Embryonic facial prominence (tissue), 1 donor: ENCODE data around the gene NEURL4.
"Not testable (repeated sequence)": the region's sequence is repeated elsewhere in the genome, so short reads cannot be mapped to it uniquely, and the experiment has no call there.

Experiments used
- DNase-seq: peaks from one replicate; pipeline ENCODE4 v3.0.0-alpha.2; 2016; ENCODE audit errors: extremely low spot score

NEURL4 gene

DNA sequence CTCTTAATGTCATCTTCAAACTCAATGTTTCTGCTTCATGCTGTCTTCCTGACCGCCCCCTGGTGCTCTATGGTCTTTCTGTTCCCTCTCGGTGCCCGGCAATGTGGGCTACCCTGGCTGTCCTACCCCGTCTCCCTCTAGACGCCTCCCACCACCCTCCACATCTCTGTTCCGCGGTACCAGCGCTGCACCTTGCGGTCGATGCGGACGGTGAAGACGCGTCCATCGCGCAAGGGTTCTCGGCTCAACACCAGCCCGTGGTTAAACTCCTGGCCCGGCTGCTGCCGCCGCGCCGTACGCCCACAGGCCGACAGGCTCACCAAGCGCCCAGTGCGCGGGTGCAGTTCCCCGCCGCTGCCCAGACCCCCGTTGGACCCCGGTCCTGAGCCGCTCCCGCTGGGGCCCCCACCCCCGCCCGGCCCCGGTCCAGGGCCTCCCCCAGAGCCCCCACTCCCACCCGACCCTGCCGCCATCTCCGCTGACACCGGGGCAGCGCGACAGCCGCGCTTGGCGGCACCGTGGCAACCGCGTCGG lies at the start of gene NEURL4:
Gene NEURL4, minus strand, starts transcription at position 496 of the 534 bp plus-strand sequence. Its CDS starts 23 bp downstream, at position 473.
- DNase-seq: no peak

GRCh38 chr17:7374353-7374752 lies 45.2 kb upstream of the NEURL4 start:
- DNase-seq: no peak

DNA sequence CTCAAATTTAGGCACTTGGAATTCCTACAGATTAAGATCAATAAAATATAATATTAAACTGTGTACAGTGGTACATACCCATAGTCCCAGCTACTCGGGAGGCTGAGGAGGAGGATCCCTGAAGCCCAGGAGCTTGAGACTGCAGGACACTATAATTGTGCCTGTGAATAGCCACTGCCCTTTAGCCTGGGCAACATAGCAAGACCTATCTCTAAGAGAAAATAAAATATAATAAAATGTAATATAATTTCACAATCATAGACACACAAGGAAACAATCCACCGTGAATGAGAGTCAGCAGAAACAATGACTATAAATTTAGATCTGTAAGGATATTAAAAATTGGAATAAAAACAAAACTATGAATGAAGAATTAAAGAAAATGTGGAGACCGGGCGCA lies 41.7 kb upstream of the NEURL4 start:
- DNase-seq: no peak

DNA sequence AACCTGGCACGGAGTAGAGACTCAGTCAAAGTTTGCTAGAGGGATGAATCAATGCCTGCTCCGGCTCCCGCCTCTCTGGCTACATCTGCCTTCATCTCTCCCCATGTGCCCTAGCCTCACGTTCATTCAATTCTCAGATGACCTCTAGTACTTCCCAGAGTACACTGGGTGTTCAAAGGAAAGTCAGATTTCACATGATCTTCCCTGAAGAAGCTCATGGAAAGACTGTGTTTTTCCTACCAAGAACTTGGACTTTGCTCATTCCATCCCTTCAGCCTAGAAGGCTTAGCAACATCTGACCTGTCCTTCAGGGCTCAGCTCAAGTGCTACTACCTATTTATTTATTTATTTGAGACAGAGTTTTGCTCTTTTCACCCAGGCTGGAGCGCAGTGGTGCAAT lies 40.7 kb upstream of the NEURL4 start:
- DNase-seq: no peak

DNA sequence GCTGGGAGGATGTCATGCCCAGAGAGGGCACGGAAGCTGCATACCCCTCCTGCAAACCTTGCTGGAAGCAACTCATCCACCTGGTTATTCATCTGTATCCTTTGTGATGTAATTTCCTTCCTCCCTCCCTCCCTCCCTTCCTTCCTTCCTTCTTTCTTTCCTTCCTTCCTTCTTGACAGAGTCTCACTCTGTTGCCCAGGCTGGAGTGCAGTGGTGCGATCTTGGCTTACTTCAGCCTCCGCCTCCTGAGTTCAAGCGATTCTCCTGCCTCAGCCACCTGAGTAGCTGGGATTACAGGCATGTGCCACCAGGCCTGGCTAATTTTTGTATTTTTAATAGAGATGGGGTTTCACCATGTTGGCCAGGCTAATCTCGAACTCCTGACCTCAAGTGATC lies 39.5 kb upstream of the NEURL4 start:
- not testable (repeated sequence) for DNase-seq

- no peak for DNase-seq
These were observed 38.9 kb upstream of the NEURL4 start for GRCh38 chr17:7367918-7368598.

- no peak for DNase-seq
These were observed 37.9 kb upstream of the NEURL4 start for GRCh38 chr17:7367083-7367482.

GRCh38 chr17:7365963-7366362 lies 36.8 kb upstream of the NEURL4 start:
- not testable (repeated sequence) for DNase-seq

- DNase-seq: no peak
These were observed 34.2 kb upstream of the NEURL4 start for GRCh38 chr17:7363311-7363710.

DNA sequence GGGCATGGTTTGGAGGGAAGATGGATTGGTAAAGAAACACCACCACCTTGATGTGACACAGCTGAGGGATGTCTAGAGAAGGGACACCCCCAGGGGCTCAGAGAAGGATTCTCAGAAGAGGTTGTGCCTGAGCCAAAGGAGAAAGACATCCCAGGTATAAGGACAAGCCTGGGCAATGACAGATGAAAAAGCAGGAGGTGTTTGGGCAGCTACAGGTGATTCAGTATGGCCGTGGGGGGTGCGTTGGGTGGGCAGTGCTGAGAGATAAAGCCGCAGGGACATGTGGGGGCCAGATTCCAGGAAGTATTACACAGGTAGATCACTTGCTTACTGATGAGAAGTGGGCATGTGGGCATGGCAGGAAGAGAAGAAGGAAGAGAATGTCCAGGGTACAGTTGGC lies 32.8 kb upstream of the NEURL4 start:
- no peak for DNase-seq

GRCh38 chr17:7357381-7357780 lies 28.2 kb upstream of the NEURL4 start:
- no peak for DNase-seq

DNA sequence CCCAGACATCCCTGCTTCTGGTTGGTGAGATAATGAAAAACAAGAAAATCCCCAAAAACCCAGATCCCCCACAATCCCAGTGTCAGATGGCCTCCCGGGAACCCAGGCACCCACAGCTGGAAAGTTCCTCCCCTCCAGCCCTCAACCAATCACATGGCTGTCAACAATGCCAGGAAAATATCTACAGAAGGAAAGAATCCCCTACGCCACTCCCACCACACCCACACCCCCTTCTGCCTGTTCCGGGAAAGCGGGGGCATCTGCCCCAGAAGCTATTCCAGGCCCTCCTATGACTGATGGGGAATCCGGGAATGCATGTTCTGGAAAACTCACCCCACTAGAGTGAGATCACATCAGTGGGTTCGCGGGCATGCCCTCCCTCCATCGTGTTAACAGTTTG lies 27.6 kb upstream of the NEURL4 start:
- DNase-seq: no peak

DNA sequence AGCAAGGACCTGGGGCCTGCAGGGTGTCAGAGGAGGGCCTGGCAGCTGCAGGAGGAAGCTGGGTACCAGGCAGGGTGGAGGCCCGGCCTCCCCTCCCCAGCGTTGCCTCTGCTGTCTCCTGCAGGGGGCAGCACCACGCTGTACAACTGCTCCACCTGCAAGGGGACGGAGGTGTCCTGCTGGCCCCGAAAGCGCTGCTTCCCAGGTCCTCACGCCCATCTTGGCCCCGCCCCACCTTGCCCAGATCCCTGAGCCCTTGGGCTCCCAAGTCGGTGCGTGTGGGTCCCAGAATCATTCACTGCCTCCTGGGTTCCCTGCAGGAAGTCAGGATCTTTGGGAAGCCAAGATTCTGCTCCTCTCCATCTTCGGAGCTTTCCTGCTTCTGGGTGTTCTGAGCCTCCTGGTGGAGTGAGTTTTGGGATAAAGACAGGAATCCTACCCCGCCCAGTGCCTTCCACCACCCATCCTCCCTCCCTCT lies 27.0 kb upstream of the NEURL4 start:
- DNase-seq: no peak

DNA sequence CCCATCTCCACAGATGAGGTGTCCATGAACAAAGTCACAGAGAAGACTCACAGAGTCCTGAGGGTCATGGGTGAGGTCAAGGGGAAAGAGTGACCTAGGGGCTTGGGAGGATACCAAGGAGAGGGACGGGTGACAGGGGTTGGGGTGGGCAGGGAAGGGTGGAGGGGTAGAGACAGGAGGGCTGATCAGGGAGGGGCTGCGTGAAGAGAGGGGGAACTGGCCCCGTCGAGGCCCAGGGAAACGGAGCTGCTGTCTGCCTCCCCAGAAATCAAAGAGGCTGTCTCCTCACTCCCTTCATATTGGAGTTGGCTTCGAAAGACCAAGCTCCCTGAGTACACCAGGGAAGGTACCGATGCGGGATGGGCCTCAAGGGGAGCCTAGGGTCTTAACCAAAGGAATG lies 26.4 kb upstream of the NEURL4 start:
- DNase-seq: no peak

- no peak for DNase-seq
These were observed 25.9 kb upstream of the NEURL4 start, which contains the start of gene TMEM95 for GRCh38 chr17:7355053-7355452. TMEM95 (plus strand) TSS chr17:7355156; CDS start chr17:7355205, 49 bp downstream.

GRCh38 chr17:7354262-7354843 lies 25.2 kb upstream of the NEURL4 start:
- no peak for DNase-seq

DNA sequence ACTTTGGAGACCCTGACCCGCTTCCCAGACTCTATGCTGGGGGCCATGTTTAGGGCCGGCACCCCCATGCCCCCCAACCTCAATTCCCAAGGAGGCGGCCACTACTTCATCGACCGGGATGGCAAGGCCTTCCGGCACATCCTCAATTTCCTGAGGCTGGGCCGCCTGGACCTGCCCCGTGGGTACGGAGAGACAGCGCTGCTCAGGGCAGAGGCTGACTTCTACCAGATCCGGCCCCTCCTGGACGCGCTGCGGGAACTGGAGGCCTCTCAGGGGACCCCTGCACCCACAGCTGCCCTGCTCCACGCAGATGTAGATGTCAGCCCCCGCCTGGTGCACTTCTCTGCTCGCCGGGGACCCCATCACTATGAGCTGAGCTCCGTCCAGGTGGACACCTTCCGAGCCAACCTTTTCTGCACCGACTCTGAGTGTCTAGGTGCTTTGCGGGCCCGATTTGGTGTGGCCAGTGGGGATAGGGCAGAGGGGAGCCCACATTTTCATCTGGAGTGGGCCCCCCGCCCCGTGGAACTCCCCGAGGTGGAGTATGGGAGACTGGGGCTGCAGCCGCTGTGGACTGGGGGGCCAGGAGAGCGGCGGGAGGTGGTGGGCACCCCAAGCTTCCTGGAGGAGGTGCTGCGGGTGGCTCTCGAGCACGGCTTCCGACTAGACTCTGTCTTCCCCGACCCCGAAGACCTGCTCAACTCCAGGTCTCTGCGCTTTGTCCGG lies 23.9 kb upstream of the NEURL4 start:
- no peak for DNase-seq

DNA sequence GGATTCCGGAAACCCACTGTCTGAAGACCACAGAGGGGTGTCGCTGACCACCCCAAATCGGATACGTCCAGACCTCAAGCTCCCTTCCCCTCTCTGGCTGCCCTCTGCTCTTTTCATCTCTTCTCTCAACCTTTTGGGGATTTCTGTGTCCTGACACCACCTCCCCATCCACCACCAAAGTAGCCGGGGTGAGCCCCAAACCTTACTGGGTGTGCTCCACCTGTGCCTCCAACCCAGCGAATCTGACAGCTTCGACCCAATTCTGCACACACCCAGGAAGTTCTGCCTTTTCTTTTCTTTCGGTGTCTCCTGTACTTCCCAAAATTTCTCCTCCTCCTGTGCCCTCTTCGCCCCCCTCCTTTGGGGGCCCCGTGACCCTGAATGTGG lies 23.4 kb upstream of the NEURL4 start:
- DNase-seq: no peak

DNA sequence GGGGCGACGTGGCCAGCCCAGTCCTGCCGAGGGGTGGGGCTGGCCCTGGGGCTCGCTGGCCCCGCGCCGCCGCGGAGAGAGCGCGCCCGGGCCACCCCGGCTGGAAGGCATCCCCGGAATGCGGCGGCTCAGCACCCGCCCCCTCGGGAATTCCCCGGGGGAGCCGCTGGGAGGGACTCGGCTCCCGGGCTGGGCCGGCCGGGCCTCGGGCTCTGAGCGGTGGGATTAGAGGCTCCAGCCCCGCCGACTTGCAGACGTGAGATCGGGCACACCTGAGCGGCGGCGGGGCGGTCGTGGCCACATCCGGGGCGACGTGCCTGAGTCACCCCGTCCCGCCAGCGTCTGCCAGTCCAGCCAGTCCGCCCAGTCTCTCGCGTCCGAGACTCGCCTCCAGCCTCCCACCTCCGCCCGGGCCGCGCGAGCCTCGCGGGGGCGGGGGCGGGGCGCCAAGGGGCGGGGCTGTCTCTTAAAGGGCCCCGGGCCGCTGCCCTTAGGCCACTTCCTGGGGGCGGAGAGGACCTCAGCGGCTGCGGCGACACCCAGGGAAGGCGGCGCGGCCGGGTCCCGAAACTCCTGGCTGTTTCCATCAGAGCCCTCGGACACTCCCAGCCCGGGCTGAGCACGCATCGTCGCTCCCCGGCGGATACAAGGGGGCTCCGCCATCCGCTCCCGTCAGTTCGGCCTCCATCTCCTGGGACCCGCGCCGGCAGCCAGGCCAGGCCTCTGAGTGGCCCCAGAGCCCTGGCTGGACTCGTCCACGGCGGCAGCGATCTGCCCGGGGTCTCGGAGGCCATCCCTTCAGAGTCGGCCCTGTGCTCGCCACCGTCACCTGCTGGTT lies 22.7 kb upstream of the NEURL4 start, which contains the start of gene KCTD11:
Gene KCTD11, plus strand, starts transcription at position 498 of the 838 bp plus-strand sequence.
- DNase-seq: no peak

GRCh38 chr17:7348478-7349242 lies 19.5 kb upstream of the NEURL4 start:
- no peak for DNase-seq
